Central memory CD8-positive, alpha-beta T cell (primary cell): ENCODE results near the gene CHMP4A.

ENCODE experiments used
- ATAC-seq: fragments of 150-1000 bp; cut with Tn5 transposase; replicated peaks from 2 replicates; pipeline ENCODE4 v1.10.0; 2022; ENCODE audit warnings: mild to moderate bottlenecking, moderate FRiP score, moderate number of reproducible peaks; ENCODE audit not compliant: poor library complexity, severe bottlenecking; ENCODE audit errors: extremely low read depth
- DNase-seq, 2 donors: peaks; one replicate each; pipeline ENCODE4 v3.0.0; 2021; ENCODE audit warnings: low spot score in 2 of 2
- H3K27ac Mint-ChIP-seq: one replicate; pipeline ENCODE4 v1.8.0; 2022; ENCODE audit warnings: low read depth, mild to moderate bottlenecking, moderate library complexity, mixed read lengths
- H3K27me3 Mint-ChIP-seq: one replicate; pipeline ENCODE4 v1.8.0; 2022; ENCODE audit warnings: mixed read lengths
- H3K36me3 Mint-ChIP-seq: one replicate; pipeline ENCODE4 v1.8.0; 2022; ENCODE audit warnings: mild to moderate bottlenecking, moderate library complexity, mixed read lengths; ENCODE audit not compliant: insufficient read depth
- H3K4me1 Mint-ChIP-seq: one replicate; pipeline ENCODE4 v1.8.0; 2022; ENCODE audit warnings: mixed read lengths
- H3K4me3 Mint-ChIP-seq: one replicate; pipeline ENCODE4 v1.8.0; 2022; ENCODE audit warnings: mild to moderate bottlenecking, moderate library complexity, mixed read lengths
- H3K9me3 Mint-ChIP-seq: one replicate; pipeline ENCODE4 v1.8.0; 2022; ENCODE audit warnings: mixed read lengths

CHMP4A gene

DNA sequence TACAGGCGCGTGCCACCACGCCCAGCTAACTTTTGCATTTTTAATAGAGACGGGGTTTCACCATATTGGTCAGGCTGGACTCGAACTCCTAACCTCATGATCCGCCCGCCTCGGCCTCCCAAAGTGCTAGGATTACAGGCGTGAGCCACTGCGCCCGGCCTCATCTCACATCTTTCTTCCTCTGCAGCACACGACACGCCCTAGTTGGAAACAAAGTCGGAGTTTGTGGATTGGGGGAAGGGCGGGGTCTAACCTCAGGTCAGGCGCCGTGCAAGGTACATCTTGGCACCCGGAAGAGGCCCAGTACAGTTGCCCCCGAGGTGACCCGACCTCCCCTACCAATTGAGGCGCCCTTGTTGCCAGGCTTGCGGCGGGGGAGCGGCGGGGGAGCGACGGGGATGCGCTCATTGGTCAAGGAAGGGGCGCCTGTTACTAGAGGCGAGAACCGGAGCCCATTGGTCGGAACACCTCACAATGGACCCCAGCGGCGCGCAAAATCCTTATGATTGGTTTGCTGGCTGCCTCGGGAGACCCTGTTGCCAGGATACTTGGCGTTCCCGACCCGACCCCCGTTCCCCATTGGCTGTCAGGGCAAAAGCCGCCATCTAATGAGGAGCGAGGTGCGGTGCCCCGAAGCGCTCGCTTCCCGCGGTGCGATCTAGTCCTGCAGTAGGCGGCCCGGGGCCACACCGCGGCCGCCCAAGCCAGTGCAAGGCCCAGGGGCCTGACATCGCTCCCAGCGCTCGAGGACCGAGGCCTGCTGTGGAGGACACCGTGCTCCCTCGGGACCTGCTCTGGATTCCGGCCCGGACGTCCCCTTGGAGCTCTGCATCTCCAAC lies 41.6 kb downstream of the CHMP4A start, which contains the start of gene REC8:
Gene REC8, plus strand, starts transcription at position 659 of the 839 bp plus-strand sequence. CDS start 473 bp downstream, outside the sequence.
- Mint-ChIP-seq H3K27ac (peak within 1 kb of the TSS; percentile 90), H3K36me3 (peaks cover 35% of the 10 kb centered on the region), H3K4me3 (peak within 1 kb of the TSS; percentile 90), H3K27me3 (no peaks in the 10 kb centered on the region), H3K9me3 (no peaks in the 10 kb centered on the region), H3K4me1 (peaks cover 28% of the 10 kb centered on the region)
- DNase-seq = peak; percentile 50 to 73
- ATAC-seq = peak; percentile 87

DNA sequence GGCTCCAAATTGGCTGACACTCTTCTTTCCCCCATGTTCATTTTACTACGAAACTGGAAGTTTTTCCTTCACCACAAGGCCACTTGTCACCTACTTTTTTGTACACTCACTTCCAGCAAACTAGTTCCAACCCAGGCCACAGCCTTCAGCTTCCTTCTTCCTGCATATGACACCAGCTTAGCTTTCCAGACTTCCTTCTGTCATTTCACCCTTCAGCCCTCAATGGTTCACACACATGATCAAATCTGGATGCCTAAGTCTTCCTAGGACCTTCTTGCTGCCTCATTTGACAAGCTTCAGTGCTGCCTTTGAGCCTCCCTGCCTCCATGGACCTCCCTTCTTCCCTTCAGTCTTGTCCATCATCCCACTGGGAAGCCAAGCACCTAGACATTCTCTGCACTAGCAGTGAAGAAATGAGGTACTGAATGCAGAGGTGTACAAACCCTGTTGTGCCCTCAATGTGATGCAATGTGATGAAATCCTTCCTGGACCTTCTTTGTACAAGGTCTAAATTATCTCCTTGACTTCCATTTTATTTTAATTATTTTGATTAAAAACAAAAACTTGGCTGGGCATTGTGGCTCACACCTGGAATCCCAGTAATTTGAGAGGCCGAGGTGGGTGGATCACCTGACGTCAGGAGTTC lies 45.7 kb downstream of the CHMP4A start:
- no peak overlapping the region for H3K4me3 Mint-ChIP-seq
- no peaks in the 10 kb centered on the region for H3K27me3 Mint-ChIP-seq
- no peak for ATAC-seq
- no peak overlapping the region for H3K27ac Mint-ChIP-seq
- DNase-seq = no peak
- peaks cover 55% of the 10 kb centered on the region for H3K36me3 Mint-ChIP-seq
- H3K9me3 Mint-ChIP-seq = no peaks in the 10 kb centered on the region
- peaks cover 25% of the 10 kb centered on the region for H3K4me1 Mint-ChIP-seq

DNA sequence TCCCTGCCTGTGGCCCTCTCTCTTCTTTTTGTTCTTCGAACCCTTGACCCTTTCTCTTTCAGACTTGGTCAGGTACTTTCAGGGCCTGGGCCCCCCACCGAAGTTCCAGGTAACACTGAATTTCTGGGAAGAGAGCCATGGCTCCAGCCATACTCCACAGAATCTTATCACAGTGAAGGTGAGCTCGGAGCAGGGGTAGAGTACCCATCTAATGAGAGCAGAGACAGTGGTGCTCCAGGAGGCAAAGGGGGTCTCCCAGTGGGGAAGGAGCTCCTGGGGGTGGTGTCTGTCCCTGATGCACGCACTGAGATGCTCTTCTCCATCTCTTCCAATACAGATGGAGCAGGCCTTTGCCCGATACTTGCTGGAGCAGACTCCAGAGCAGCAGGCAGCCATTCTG lies 47.5 kb downstream of the CHMP4A start:
- peaks cover 62% of the 10 kb centered on the region for H3K36me3 Mint-ChIP-seq
- no peak overlapping the region for H3K4me3 Mint-ChIP-seq
- H3K27ac Mint-ChIP-seq = peak overlapping the region; percentile 75
- no peak for DNase-seq
- ATAC-seq = no peak
- H3K27me3 Mint-ChIP-seq = no peaks in the 10 kb centered on the region
- H3K4me1 Mint-ChIP-seq = peaks cover 33% of the 10 kb centered on the region
- no peaks in the 10 kb centered on the region for H3K9me3 Mint-ChIP-seq

DNA sequence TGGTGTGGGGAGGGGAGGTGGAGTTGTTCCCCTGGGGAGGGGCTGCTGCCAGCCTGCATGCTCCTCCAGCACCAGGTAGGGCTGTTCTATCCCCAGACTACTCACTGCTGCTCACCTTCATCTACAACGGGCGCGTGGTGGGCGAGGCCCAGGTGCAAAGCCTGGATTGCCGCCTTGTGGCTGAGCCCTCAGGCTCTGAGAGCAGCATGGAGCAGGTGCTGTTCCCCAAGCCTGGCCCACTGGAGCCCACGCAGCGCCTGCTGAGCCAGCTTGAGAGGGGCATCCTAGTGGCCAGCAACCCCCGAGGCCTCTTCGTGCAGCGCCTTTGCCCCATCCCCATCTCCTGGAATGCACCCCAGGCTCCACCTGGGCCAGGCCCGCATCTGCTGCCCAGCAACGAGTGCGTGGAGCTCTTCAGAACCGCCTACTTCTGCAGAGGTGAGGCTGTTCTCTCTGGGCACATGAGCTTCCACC lies 48.7 kb downstream of the CHMP4A start:
- Mint-ChIP-seq H3K4me1 (peaks cover 39% of the 10 kb centered on the region), H3K9me3 (no peaks in the 10 kb centered on the region), H3K4me3 (peak overlapping the region; percentile 53), H3K27ac (no peak overlapping the region), H3K27me3 (no peaks in the 10 kb centered on the region), H3K36me3 (peaks cover 65% of the 10 kb centered on the region)
- ATAC-seq (no peak), DNase-seq (no peak)

DNA sequence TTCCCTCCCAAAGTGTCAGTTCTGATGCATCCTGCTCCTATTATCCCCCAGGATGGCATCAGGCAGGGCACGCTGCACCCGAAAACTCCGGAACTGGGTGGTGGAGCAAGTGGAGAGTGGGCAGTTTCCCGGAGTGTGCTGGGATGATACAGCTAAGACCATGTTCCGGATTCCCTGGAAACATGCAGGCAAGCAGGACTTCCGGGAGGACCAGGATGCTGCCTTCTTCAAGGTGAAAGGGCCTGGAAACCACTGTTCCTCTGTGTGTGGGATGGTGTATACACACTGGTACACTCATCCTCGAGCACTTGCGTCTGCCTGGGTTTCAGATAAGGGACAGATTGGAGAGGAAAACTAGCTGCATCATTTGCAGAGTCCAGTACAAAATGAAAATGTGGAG lies 51.2 kb downstream of the CHMP4A start:
- Mint-ChIP-seq H3K4me3 (peak overlapping the region; percentile 96), H3K36me3 (peaks cover 71% of the 10 kb centered on the region), H3K27ac (peak overlapping the region; percentile 97), H3K9me3 (no peaks in the 10 kb centered on the region), H3K4me1 (peaks cover 39% of the 10 kb centered on the region), H3K27me3 (no peaks in the 10 kb centered on the region)
- ATAC-seq (no peak), DNase-seq (no peak)

DNA sequence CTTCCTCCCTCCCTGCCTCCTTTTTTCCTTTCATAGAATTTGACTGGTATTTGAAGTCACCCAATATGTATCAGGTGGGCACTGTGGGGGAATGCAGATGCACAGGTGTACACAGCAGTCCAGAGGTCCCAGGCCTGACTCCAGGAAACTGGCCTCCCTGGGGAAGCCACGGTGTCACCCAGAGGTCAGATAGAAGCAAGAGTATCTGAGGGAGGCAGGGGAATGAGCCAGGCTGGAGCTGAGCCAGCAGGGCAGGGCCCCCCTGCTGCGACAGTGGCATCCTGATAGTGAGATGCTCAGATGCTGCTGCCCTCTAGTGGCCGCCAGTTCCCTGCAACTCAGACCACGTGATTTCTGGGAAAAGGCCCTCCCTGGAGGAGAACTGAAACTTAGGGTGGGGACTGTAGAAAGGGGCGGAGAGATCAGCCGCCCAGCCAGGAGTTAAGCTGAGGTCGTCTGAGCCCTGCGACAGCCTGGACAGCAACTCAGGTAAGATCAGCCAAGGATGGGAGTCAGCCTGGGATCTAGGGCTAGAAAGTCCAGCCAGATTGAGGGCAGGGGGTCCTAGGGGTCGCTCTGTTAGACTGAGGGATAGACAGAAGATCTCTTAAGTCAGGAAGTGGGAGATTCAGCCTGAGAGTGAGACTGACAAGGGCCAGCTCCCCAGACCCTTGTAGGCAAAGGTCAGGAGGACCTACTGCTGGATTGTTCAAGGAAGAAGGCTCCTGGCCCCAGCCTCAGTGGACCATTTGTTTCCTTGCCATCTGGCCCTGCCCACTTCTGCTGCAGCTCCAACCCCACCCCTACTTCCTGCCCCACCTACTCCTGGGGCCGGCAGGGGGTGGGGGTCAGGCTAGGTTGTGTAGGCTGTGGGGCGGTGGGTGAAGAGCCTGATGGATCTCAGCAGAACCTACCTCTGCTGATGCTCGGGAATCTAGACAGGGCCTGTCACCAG lies 52.2 kb downstream of the CHMP4A start, which contains the start of gene IRF9:
Gene IRF9, plus strand, starts transcription at position 416 of the 955 bp plus-strand sequence. CDS start 880 bp downstream, outside the sequence.
- H3K27ac Mint-ChIP-seq = peak within 1 kb of the TSS; percentile 97
- H3K4me1 Mint-ChIP-seq = peaks cover 36% of the 10 kb centered on the region
- H3K27me3 Mint-ChIP-seq = no peaks in the 10 kb centered on the region
- ATAC-seq (peak; percentile 92), DNase-seq (peak; percentile 96 to 99)
- no peaks in the 10 kb centered on the region for H3K9me3 Mint-ChIP-seq
- H3K4me3 Mint-ChIP-seq = peak within 1 kb of the TSS; percentile 96
- peaks cover 72% of the 10 kb centered on the region for H3K36me3 Mint-ChIP-seq

DNA sequence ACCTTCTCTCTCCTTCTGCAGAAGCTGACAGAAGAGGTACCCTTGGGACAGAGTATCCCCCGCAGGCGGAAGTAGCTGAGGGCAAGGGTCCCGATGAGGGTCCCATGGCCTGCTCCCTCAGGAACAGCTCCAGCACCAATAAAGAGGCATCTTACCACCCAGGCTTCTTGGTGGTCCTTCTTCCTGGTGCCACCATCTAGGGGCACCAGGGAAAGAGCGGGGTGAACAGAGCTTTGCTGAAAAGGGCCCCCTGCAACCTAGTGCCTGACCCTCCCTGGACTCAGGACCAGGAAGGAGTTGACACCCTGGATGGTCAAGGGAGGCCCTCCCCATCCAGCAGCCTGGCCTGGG lies 52.8 kb downstream of the CHMP4A start:
- H3K4me3 Mint-ChIP-seq = peak overlapping the region; percentile 96
- peaks cover 72% of the 10 kb centered on the region for H3K36me3 Mint-ChIP-seq
- ATAC-seq (no peak), DNase-seq (no peak)
- H3K4me1 Mint-ChIP-seq = peaks cover 41% of the 10 kb centered on the region
- H3K27me3 Mint-ChIP-seq = no peaks in the 10 kb centered on the region
- H3K27ac Mint-ChIP-seq = peak overlapping the region; percentile 97
- no peaks in the 10 kb centered on the region for H3K9me3 Mint-ChIP-seq

DNA sequence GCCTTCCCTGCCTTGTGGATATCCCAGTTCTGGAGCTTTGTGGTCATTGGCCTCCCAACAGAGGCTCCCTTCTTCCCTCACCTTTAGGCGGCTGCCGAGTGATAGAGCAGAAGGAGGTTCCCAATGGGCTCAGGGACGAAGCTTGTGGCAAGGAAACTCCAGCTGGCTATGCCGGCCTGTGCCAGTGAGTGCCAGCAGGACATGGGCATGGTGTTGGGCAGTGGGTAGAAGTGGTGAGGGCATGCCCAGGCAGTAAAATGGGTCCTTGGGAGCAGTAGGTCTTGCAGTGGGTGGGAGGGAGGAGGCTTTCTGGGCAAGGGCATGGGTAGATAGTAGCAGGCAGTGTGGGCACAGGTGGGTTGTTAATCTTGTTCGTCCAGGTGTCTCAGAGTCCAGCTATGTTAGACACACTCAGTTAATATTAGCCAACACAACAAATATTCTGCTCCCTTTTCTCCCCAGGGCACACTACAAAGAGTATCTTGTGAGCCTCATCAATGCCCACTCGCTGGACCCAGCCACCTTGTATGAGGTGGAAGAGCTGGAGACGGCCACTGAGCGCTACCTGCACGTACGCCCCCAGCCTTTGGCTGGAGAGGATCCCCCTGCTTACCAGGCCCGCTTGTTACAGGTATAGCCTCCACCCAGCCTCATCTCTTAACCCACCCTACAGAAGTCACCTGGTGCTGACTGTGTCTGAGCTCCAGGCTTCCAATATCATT lies 53.4 kb downstream of the CHMP4A start:
- peaks cover 69% of the 10 kb centered on the region for H3K36me3 Mint-ChIP-seq
- H3K4me1 Mint-ChIP-seq = peaks cover 42% of the 10 kb centered on the region
- H3K9me3 Mint-ChIP-seq = no peaks in the 10 kb centered on the region
- no peak for DNase-seq
- no peak for ATAC-seq
- H3K4me3 Mint-ChIP-seq = no peak overlapping the region
- H3K27me3 Mint-ChIP-seq = no peaks in the 10 kb centered on the region
- H3K27ac Mint-ChIP-seq = peak overlapping the region; percentile 97
